ENCODE results near the gene CELF4.

DNA sequence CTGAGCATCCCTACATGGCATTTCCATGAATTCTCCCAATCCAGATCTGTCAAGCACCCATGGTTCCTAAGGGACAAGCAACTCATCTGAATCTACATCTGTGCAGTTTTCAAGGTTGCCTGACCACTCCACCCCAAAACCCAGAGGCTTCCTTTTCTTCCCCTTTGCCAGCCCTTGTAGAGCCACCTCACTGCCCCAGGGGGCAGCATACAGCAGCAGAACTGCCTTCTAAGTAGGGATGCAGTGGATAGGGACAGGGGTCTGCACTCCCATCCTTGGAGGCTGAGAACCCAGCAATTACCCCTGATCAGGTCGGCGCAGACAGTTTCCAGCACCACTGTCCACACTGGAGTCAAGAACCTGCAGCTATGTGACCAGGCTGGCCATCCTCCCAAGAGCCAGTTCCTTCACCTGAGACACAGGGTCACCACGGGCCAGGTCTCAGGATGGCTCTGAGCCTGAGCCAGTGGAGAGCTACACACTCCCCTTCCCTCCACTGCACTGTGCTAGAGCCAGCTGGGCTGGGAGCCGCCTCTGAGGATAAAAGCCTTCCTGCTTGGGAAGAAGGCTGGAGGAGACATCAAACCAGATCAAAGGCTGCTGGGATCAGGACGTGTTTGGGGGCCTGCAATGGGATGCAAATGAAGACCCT, 283.1 kb downstream of the CELF4 start:
- TF ChIP-seq, protein P1, sequence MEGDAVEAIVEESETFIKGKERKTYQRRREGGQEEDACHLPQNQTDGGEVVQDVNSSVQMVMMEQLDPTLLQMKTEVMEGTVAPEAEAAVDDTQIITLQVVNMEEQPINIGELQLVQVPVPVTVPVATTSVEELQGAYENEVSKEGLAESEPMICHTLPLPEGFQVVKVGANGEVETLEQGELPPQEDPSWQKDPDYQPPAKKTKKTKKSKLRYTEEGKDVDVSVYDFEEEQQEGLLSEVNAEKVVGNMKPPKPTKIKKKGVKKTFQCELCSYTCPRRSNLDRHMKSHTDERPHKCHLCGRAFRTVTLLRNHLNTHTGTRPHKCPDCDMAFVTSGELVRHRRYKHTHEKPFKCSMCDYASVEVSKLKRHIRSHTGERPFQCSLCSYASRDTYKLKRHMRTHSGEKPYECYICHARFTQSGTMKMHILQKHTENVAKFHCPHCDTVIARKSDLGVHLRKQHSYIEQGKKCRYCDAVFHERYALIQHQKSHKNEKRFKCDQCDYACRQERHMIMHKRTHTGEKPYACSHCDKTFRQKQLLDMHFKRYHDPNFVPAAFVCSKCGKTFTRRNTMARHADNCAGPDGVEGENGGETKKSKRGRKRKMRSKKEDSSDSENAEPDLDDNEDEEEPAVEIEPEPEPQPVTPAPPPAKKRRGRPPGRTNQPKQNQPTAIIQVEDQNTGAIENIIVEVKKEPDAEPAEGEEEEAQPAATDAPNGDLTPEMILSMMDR (IDR thresholded peaks at IDR 0.05), result no peak
- TF ChIP-seq POLR2AphosphoS5 (IDR thresholded peaks at IDR 0.05) (no peak), POLR2A (IDR thresholded peaks at IDR 0.05) (no peak), EP300 (IDR thresholded peaks at IDR 0.05) (no peak)
